Activated CD4-positive, CD25-positive, alpha-beta regulatory T cell treated with anti-CD3 and anti-CD28 coated beads, Interleukin-2, amount 50 U/mL, for 24 hours (primary cell): ENCODE measurements around the gene TOR1B.
"Not testable (repeated sequence)": the region's sequence is repeated elsewhere in the genome, so short reads cannot be mapped to it uniquely, and the experiment has no call there.

Experiments used
- ATAC-seq, 2 donors: fragments of 150-1000 bp; cut with Tn5 transposase; one replicate each; pipeline ENCODE4 v1.10.0; 2021; ENCODE audit warnings: mild to moderate bottlenecking in 1 of 2, moderate library complexity in 1 of 2

Gene TOR1B

GRCh38 chr9:129776938-129777768, 25.8 kb upstream of the TOR1B start:
- ATAC-seq: peak; percentile 35 to 63

DNA sequence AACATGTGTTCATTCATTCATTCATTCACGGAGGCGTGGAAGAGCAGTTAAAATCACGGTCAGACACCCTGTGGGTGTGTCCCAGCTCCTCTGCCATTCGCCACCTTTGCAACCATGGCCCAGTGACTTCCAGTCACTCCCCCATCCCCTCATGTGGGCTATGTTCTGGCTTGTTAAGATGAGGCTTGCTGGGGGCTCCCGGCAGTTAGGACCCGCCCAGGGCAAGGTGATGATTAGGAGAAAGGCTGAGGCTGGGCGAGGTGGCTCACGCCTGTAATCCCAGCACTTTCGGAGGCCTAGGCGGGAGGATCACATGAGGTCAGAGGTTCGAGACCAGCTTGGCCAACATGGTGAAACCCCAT, 25.2 kb upstream of the TOR1B start:
- no peak for ATAC-seq

GRCh38 chr9:129778469-129778868, 24.5 kb upstream of the TOR1B start:
- no peak for ATAC-seq

GRCh38 chr9:129779560-129780190, 23.3 kb upstream of the TOR1B start:
- ATAC-seq: no peak

GRCh38 chr9:129781131-129781530, 21.9 kb upstream of the TOR1B start:
- ATAC-seq: no peak

GRCh38 chr9:129781981-129782380, 21.0 kb upstream of the TOR1B start:
- ATAC-seq: no peak

- ATAC-seq: peak; percentile 90 to 91
Observed at GRCh38 chr9:129783516-129784361, 19.2 kb upstream of the TOR1B start.

GRCh38 chr9:129784970-129785369, 18.0 kb upstream of the TOR1B start:
- not testable (repeated sequence) for ATAC-seq

DNA sequence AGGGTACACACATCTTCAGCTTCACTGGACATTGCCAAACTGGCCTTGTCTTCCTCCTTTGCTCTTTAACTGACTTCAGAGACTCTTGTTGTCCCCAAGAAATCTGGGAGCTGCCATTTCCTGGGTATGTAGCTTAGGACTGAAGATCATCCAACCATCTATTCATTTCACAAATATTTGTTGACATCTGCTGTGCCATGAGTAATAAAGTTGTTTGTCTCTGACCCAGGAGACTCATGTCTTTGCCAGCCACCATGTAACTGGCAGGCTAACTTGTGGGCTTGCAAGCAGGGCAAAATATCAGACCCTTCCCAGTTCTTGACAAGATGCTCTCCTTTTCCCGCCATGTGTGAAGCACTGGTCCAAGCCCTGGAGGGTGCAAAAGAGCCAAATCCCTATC, 17.1 kb upstream of the TOR1B start:
- ATAC-seq: no peak

DNA sequence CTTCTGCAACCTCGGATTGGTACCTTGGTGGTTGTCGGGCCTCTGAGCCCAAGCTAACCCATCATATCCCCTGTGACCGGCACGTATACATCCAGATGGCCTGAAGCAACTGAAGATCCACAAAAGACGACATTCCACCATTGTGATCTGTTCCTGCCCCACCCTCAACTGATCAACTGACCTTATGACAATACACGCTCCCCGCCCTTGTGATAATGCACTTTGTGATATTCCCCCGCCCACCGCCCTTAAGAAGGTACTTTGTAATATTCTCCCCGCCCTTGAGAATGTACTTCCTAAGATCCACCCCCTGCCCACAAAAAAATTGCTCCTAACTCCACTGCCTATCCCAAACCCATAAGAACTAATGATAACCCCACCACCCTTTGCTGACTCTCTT, 16.5 kb upstream of the TOR1B start:
- no peak for ATAC-seq

GRCh38 chr9:129794549-129794948, 8.4 kb upstream of the TOR1B start:
- ATAC-seq: no peak

DNA sequence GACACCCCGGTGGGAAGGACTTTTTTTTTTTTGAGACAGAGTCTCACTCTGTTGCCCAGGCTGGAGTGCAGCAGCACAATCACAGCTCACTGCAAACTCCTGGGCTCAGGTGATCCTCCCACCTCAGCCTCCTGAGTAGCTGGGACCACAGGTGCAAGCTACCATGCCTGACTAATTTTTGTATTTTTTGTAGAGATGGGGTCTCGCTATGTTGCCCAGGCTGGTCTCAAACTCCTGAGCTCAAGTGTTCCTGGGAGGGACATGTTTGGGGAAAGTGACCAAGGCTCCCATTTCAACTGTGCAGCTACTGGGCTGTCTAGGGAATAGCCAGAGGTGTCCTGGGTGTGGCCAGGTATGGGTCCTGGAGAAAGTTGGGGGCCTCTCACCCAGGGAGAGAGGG, 7.0 kb upstream of the TOR1B start:
- ATAC-seq: not testable (repeated sequence)

- ATAC-seq: no peak
Observed at GRCh38 chr9:129798973-129799372, 4.0 kb upstream of the TOR1B start.

DNA sequence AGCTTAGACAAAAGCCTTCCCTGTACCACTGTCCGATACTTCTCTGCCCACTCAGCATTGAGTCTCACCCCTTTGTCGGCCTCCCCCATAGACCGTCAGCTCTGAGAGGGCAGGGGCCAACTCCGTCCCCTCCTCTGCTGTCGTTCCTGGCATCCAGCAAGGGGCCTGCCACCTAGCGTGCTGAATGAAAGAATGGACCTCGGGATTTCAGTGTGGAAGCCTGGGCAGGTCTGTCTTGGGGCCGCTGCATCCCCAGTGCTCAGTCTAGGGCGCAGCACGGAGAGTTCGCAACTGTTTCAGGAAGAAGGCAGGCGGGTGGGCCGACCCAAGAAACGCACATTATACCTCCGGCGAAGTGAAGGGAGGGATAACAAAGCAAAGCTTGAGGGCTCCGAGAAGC, 1.5 kb upstream of the TOR1B start:
- ATAC-seq: no peak

DNA sequence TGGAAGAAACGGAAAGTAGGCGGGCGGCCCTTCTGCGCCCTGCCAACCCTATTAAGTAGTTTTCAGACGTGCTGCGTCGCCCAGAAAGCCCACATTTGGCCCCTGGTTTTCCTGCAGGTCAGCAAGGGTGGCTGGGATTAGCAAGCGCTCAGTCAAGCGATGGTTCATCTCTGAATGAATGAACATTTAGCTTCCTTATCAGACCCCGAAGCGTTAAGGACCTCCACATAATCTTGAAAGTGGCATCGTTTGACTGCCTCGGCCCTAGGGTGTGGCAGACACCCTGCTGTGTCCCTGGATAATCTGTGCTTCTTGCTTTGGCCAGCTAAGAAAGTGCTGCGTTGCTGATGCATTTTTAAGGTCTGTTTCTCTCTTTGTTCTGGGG, 684 bp downstream of the TOR1B start:
- ATAC-seq: no peak

GRCh38 chr9:129806061-129806460, 3.1 kb downstream of the TOR1B start:
- no peak for ATAC-seq

DNA sequence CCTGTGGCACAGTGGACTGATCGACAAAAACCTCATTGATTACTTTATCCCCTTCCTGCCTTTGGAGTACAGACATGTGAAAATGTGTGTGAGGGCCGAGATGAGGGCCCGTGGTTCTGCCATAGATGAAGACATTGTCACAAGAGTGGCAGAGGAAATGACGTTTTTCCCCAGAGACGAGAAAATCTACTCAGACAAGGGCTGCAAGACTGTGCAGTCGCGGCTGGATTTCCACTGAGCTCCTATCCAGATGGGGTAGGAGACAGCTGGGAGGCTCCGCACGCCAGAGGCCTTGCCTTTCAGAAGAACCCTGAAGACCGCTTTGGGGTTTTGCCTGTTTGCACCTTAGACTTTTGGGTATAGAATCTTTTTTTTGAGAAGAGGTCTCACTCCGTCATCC, 6.4 kb downstream of the TOR1B start:
- ATAC-seq: no peak

GRCh38 chr9:129810116-129810515, 7.1 kb downstream of the TOR1B start:
- no peak for ATAC-seq

DNA sequence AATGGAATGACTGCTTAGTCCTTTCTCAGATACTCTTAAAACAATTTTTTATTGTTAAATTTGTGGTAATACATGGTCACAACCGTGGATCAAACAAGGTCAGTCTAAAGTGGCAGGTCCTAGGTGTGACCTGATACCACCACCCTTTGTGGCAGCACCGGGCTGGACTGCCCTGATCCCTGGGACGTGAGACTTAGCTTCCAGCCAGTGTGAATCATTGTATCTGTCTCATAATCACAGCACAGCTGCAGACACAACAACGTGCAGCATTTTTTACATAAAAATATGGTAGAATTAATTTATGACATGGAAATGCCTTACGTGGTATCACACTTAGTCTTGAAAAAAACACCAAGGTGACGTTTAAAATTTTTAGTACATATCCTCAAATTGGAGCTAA, 7.8 kb downstream of the TOR1B start:
- no peak for ATAC-seq

DNA sequence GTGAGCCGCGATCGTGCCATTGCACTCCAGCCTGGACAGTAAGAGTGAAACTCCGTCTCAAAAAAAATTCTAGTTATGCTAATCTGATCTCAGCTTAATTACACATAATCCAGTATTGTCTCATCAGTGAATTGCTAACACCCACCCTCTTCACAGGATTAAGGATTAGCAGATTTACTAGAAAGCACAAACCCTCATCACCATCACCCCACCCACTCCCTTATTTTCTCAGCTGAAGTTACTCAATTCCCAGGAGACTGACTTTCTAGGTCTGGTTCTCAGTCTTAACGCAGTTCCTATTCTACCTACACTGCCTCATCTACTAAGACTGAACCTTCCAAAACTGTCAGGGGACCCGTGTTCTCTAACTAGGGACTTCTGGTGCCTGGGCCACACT, 9.0 kb downstream of the TOR1B start:
- ATAC-seq: peak; percentile 63 to 75

DNA sequence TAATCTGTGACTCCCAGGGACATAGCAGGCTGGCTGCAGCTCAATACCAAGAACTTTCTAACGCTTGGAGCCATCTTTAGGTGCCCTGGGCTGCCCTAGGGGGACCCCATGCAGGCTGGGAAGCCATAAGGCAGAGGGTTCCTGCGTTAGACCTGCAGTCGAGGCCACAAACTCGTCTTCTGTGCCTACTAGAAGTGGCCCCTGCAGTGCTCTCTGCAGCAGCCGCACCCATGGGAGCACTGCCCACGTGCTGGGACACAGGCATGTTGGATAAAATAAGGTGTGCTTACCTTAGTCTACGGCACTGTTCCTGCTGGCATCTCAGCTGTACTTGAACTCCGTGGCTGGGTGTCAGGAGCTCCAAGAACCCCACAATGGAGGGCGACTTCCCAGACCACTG, 9.4 kb downstream of the TOR1B start:
- ATAC-seq: no peak

GRCh38 chr9:129813661-129814060, 10.7 kb downstream of the TOR1B start:
- no peak for ATAC-seq

DNA sequence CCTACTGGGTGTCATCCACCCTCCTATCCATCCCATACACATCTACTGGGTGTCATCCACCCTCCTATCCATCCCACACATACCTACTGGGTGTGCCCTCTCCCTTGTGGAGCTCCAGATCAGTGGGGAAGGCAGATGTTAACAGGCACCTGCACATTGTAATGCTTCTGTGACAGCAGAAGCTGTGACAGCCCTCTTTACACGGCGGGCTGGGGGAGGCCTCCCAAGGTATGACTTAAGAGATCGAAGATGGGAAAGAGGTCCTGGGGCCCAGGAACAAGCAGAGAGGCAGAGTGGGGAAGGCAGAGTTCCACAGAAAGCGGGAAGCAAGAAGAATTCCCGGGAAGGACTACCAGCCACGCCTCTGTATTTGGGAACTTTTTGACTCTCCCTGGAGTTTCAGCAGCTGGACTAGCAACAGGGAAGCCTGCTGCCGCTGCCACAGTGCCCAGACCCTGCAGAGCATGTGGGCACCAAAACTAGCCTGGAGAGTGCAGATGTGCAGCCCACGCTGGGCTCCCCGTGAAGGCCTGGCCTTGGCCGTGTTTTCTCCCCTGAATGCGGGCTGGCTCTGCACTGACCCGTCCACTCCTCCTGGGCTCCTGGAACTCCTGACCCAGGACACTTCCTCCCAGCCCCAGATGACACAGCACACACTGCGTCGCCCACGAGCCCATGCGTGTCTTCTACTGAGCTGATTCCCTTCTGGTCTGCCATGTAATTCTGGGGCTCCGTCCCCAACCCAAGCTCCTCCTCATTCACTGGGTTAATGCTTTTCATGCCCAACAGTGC, 11.6 kb downstream of the TOR1B start:
- no peak for ATAC-seq
